ENCODE data around the gene MINDY4B.

GRCh38 chr3:150887031-150887430, 18.2 kb downstream of the MINDY4B start:
- TF ChIP-seq POLR2A (IDR thresholded peaks at IDR 0.05) = no peak
- TF ChIP-seq, protein P1, sequence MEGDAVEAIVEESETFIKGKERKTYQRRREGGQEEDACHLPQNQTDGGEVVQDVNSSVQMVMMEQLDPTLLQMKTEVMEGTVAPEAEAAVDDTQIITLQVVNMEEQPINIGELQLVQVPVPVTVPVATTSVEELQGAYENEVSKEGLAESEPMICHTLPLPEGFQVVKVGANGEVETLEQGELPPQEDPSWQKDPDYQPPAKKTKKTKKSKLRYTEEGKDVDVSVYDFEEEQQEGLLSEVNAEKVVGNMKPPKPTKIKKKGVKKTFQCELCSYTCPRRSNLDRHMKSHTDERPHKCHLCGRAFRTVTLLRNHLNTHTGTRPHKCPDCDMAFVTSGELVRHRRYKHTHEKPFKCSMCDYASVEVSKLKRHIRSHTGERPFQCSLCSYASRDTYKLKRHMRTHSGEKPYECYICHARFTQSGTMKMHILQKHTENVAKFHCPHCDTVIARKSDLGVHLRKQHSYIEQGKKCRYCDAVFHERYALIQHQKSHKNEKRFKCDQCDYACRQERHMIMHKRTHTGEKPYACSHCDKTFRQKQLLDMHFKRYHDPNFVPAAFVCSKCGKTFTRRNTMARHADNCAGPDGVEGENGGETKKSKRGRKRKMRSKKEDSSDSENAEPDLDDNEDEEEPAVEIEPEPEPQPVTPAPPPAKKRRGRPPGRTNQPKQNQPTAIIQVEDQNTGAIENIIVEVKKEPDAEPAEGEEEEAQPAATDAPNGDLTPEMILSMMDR (IDR thresholded peaks at IDR 0.05) = no peak
